GM23338 (cell line): ENCODE results near the gene STRA6. TPM values are rescaled to one million over a fixed set of nuclear protein-coding genes. Genes with fewer than 3 reads are reported as not detected.

ENCODE experiments used
- JUNB ChIP-seq: IDR thresholded peaks from one replicate; pipeline ENCODE4 v1.6.1; 2016; ENCODE audit warnings: antibody characterized with exemption; ENCODE audit not compliant: unreplicated experiment
- NANOG ChIP-seq: IDR thresholded peaks from 2 replicates; pipeline ENCODE4 v1.6.1; 2016; ENCODE audit warnings: antibody characterized with exemption, borderline replicate concordance
- POLR2AphosphoS5 ChIP-seq: IDR thresholded peaks from 2 replicates; pipeline ENCODE4 v1.6.1; 2016; ENCODE audit warnings: antibody characterized with exemption, low read depth
- REST ChIP-seq: IDR thresholded peaks from one replicate; pipeline ENCODE4 v1.6.1; 2018; ENCODE audit warnings: antibody characterized with exemption; ENCODE audit not compliant: unreplicated experiment
- ZNF114 ChIP-seq: fragments of 250-450 bp; sonication (Bioruptor Pico); IDR thresholded peaks from 2 replicates; pipeline ENCODE4 v1.5.0; 2020; ENCODE audit warnings: mild to moderate bottlenecking, moderate library complexity
- polyA plus RNA-seq: library from polyadenylated mRNA; unstranded; fragments of >200 nt; fragmentation: Nextera tagmentation; extraction: Ambion mirVana; gene quantifications from 2 replicates; pipeline ENCODE4 v1.2.1, GENCODE V29; 2016
- total RNA-seq: library from RNA; depleted of rRNA; stranded (reverse); fragments of >200 nt; shearing (Covaris generic); gene quantifications from 2 replicates; pipeline ENCODE4 v1.2.3, GENCODE V29; 2014
- TF ChIP-seq, protein P1 (sequence below): fragments of 250-450 bp; sonication (Bioruptor Pico); IDR thresholded peaks from 2 replicates; pipeline ENCODE4 v1.5.0; 2020; ENCODE audit warnings: mild to moderate bottlenecking, moderate library complexity
- TF ChIP-seq, protein P2 (sequence below), 2 experiments: fragments of 200-600 bp in 1 of 2; sonication (generic) in 1 of 2; conservative IDR thresholded peaks; 2 replicates each; pipeline versions ENCODE4 v1.5.1 to v1.6.1; 2016 to 2017; ENCODE audit warnings: antibody characterized with exemption in 2 of 2, low read depth in 2 of 2, mild to moderate bottlenecking in 2 of 2, moderate library complexity in 1 of 2

STRA6 gene
- total and polyA plus RNA-seq, 2 experiments from 2014 or later = 8.2 to 9.9 TPM

- TF ChIP-seq, protein P1, sequence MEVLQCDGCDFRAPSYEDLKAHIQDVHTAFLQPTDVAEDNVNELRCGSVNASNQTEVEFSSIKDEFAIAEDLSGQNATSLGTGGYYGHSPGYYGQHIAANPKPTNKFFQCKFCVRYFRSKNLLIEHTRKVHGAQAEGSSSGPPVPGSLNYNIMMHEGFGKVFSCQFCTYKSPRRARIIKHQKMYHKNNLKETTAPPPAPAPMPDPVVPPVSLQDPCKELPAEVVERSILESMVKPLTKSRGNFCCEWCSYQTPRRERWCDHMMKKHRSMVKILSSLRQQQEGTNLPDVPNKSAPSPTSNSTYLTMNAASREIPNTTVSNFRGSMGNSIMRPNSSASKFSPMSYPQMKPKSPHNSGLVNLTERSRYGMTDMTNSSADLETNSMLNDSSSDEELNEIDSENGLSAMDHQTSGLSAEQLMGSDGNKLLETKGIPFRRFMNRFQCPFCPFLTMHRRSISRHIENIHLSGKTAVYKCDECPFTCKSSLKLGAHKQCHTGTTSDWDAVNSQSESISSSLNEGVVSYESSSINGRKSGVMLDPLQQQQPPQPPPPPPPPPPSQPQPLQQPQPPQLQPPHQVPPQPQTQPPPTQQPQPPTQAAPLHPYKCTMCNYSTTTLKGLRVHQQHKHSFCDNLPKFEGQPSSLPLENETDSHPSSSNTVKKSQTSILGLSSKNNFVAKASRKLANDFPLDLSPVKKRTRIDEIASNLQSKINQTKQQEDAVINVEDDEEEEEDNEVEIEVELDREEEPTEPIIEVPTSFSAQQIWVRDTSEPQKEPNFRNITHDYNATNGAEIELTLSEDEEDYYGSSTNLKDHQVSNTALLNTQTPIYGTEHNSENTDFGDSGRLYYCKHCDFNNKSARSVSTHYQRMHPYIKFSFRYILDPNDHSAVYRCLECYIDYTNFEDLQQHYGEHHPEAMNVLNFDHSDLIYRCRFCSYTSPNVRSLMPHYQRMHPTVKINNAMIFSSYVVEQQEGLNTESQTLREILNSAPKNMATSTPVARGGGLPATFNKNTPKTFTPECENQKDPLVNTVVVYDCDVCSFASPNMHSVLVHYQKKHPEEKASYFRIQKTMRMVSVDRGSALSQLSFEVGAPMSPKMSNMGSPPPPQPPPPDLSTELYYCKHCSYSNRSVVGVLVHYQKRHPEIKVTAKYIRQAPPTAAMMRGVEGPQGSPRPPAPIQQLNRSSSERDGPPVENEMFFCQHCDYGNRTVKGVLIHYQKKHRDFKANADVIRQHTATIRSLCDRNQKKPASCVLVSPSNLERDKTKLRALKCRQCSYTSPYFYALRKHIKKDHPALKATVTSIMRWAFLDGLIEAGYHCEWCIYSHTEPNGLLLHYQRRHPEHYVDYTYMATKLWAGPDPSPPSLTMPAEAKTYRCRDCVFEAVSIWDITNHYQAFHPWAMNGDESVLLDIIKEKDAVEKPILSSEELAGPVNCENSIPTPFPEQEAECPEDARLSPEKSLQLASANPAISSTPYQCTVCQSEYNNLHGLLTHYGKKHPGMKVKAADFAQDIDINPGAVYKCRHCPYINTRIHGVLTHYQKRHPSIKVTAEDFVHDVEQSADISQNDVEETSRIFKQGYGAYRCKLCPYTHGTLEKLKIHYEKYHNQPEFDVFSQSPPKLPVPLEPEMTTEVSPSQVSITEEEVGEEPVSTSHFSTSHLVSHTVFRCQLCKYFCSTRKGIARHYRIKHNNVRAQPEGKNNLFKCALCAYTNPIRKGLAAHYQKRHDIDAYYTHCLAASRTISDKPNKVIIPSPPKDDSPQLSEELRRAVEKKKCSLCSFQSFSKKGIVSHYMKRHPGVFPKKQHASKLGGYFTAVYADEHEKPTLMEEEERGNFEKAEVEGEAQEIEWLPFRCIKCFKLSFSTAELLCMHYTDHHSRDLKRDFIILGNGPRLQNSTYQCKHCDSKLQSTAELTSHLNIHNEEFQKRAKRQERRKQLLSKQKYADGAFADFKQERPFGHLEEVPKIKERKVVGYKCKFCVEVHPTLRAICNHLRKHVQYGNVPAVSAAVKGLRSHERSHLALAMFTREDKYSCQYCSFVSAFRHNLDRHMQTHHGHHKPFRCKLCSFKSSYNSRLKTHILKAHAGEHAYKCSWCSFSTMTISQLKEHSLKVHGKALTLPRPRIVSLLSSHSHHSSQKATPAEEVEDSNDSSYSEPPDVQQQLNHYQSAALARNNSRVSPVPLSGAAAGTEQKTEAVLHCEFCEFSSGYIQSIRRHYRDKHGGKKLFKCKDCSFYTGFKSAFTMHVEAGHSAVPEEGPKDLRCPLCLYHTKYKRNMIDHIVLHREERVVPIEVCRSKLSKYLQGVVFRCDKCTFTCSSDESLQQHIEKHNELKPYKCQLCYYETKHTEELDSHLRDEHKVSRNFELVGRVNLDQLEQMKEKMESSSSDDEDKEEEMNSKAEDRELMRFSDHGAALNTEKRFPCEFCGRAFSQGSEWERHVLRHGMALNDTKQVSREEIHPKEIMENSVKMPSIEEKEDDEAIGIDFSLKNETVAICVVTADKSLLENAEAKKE = no peak
- TF ChIP-seq, protein P2, sequence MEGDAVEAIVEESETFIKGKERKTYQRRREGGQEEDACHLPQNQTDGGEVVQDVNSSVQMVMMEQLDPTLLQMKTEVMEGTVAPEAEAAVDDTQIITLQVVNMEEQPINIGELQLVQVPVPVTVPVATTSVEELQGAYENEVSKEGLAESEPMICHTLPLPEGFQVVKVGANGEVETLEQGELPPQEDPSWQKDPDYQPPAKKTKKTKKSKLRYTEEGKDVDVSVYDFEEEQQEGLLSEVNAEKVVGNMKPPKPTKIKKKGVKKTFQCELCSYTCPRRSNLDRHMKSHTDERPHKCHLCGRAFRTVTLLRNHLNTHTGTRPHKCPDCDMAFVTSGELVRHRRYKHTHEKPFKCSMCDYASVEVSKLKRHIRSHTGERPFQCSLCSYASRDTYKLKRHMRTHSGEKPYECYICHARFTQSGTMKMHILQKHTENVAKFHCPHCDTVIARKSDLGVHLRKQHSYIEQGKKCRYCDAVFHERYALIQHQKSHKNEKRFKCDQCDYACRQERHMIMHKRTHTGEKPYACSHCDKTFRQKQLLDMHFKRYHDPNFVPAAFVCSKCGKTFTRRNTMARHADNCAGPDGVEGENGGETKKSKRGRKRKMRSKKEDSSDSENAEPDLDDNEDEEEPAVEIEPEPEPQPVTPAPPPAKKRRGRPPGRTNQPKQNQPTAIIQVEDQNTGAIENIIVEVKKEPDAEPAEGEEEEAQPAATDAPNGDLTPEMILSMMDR (conservative IDR thresholded peaks at IDR 0.05; ENCODE audit: low read depth in 2 of 2) = no peak
- no peak for TF ChIP-seq ZNF114
- TF ChIP-seq NANOG = no peak
- TF ChIP-seq POLR2AphosphoS5 = no peak
- TF ChIP-seq REST = no peak
- TF ChIP-seq JUNB = no peak
Observed at GRCh38 chr15:74210729-74211128, 8.1 kb upstream of the STRA6 start (continued).
